NCI-H1436 (cell line): ENCODE data around the gene NOC3L.
"Not testable (repeated sequence)": the region's sequence is repeated elsewhere in the genome, so short reads cannot be mapped to it uniquely, and the experiment has no call there.

Source experiments
- DNase-seq: peaks from one replicate; lab custom pipeline; 2025; lab: John Stamatoyannopoulos, UW

NOC3L gene, protein sequence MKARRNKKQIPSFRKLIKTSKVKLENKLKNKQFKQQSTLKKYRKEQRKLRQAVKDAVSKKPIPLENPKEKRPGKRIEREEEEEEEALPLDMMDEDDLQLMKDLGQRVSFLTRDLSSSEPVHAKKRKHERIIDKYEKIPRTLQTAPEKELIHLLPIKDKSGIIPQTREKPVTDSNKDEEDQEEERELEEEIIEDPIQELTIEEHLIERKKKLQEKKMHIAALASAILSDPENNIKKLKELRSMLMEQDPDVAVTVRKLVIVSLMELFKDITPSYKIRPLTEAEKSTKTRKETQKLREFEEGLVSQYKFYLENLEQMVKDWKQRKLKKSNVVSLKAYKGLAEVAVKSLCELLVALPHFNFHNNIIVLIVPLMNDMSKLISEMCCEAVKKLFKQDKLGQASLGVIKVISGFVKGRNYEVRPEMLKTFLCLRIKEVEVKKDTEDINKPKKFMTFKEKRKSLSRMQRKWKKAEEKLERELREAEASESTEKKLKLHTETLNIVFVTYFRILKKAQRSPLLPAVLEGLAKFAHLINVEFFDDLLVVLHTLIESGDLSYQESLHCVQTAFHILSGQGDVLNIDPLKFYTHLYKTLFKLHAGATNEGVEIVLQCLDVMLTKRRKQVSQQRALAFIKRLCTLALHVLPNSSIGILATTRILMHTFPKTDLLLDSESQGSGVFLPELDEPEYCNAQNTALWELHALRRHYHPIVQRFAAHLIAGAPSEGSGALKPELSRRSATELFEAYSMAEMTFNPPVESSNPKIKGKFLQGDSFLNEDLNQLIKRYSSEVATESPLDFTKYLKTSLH

DNA sequence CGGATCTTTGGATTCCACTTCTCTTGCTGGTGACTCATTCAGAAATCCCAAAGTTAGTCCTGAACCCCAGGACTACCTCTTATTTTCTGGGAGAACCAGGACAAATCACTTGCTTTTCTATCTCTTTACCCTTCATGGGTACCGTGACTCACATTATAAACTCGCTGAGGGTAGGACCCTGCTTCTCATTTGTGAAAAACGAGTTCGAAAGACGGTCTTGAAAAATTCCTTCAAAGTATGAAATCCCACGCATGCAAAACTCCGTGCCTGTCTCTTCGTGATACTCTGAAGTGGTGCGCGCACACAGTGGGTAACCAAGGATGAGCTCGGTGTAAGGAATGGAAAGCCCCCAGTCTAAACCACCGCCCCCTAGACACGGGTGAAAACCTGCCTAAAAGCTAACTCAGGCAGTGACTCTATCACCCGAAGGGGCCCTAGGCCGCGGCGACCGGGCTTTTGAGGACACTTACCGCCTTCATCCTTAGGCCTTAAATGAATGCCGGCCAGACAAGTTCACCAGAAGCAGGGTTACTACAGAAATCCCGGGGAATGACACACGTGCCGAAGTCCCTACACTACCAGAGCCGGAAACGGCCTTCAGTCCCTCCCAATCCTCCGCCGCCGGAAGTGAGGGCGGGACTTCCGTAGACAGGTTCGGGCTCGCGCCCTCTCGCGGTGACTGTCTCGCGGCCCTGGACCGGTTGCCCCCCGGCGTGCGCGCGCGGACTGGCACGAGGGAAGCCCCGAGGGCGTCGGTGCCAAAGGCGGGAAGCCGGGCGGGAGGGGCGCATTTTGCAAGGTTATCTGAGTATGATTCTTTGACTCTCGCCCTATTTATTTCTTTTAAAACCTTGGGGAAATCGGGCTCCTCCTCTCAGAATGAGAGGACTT is at the start of gene NOC3L:
NOC3L (minus strand) TSS at position 580 of the 891 bp plus-strand sequence; CDS start at position 479, 101 bp downstream.
- DNase-seq = peak; percentile 90

DNA sequence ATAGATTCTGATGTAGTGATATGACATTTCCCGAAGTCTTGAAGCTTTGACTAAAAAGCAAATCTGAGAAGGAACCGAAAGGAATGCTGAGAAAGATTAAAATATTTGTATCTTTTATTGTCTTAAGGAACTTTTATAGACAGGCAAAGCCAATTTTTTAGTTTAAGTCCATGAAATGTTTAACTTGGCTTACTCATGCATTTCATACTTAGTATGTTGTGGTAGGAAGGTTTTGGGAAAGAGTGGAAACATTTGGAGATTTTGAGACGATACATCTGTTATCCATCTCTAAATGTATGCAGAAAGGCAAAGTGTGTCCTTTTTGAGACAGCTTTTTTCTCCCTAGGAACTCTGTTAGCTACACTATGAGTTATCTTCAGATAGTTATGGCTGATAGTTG is 49.7 kb upstream of the NOC3L start:
- no peak for DNase-seq

DNA sequence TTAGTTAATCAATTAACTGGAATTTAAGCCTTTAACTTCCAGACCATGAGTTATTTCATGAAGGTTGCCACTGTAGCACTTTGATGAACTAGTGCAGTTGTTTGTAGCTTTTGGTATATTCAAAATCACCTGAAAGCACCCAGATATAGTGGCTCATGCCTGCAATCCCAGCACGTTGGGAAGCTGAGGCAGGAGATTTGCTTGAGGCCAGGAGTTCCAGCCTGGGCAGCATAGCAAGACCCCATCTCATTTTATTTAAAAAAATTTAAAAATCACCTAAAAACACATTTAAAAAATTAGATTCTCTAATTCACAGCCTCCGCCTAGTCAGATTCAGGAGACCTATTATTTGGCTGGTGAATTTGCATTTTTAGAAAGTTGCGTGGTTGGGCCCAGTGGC is 48.6 kb upstream of the NOC3L start:
- DNase-seq = no peak

DNA sequence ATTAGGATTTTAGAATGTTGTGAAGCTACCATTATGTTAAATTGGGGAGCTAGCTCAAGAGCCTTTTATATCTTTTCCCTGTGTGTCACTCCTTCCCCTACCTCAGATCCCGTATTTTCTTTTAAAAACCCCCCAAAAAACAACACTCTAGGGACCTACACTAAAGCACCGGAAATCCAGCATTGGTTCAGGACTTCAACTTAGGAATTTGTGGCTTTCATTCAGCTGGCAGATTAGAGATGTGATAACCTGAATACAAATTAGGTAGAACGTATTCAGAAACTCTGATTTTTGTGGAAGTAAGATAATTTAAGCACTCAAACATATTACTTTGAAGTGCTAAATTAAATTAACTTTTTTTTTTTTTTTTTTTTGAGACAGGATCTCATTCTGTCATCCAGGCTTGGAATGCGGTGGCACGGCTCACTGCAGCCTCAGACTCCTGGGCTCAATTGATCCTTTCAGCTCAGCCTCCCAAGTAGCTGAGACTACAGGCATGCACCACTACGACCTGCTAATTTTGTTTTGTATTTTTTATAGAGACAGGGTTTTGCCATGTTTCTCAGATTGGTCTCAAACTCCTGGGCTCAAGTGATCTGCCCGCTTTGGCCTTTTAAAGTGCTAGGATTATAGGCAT is 46.4 kb upstream of the NOC3L start:
- DNase-seq = no peak

DNA sequence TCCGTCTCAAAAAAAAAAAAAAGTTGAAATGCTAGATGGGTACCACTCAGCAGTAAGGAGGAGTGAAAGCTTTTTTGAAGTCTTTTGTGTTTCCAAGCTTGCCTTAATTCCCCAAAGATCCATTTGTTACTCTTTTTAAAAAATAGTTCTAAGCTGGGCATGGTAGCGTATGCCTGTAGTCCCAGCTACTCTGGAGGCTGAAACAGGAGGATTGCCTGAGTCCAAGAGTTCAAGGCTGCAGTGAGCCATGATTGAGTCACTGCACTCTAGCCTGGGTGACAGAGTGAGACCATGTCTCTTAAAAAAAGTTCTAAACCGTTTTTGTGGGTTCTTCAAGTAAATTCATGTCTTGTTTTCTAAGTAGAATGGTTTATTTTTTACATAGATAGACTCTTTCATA is 44.9 kb upstream of the NOC3L start:
- DNase-seq = no peak

DNA sequence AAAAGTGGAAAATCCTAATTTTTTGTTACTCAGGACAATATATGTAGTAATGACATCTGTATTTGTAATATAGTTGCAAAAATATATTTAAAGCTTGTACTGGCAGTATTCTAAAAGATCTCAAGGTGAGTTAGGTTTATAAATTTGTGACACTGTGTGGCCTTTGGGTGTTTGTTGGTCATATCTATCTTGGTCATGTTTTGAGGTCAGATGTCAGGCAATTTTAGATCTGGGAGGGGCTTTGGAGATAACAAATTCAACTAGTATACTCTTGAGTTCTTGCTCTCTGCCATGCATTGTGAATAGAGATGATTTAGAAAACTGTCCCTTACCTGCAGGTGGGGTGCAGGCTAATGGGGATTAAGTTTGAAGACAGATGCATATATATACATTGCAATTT is 42.7 kb upstream of the NOC3L start:
- no peak for DNase-seq

DNA sequence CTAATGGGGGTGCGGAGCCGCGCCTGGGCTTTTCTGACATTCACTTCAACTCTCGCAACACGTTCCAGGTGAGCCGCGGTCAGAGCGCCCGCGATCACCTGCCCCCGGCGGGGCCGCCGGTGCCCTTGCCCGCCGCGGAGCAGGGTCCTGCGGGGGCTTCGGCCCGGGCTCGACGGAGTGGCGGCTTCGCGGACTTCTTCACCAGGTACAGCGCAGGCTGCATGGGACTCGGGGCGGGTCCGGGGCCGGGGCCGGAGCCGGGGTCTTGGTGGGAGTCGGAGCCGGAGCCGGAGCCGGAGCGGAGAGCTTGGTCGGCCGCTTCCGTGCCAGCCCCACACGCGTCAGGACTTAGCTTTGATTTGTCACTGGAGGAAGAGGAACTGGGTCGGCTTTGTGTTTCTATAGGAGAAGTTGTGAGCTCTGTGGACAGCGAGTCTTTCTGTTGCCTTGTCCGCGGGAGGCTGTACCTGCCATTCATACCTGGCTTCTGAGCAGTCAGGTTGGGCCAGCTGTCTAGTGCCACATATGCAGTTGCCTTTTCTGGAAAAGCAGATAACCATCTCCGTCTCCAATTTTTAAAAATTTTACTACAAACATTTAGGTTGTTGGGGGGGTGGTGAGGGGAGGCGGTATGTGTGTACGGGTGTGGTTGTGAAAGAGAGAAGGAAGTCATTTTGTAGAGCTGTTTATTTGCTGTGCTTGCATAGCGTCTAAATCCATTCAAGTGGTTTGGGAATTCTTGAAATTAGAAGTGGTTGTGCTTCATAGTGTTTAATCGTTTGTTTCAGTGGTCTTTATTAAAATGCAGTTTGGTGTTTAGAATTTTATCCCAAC is 40.9 kb upstream of the NOC3L start:
- DNase-seq = peak; percentile 3

DNA sequence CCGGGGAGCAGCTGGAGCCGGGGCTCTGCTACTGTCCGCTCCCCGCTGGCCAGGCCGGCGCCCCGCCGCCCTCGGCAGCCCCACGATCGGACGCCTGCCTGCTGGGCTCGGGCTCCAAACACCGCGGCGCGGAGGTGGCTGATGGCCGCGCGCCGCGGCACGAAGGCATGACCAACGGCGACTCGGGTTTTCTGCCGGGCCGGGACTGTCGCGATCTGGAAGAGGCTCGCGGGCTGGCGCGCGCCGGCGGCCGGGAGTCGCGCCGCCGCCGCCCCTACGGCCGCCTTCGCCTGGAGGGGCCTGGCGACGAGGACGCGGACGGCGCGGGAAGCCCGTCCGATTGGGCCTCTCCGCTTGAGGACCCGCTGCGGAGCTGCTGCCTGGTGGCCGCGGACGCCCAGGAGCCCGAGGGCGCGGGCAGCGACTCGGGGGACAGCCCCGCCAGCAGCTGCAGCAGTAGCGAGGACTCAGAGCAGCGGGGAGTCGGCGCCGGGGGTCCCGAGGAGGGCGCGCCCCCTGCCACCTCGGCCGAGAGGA is 40.2 kb upstream of the NOC3L start:
- peak; percentile 5 for DNase-seq

DNA sequence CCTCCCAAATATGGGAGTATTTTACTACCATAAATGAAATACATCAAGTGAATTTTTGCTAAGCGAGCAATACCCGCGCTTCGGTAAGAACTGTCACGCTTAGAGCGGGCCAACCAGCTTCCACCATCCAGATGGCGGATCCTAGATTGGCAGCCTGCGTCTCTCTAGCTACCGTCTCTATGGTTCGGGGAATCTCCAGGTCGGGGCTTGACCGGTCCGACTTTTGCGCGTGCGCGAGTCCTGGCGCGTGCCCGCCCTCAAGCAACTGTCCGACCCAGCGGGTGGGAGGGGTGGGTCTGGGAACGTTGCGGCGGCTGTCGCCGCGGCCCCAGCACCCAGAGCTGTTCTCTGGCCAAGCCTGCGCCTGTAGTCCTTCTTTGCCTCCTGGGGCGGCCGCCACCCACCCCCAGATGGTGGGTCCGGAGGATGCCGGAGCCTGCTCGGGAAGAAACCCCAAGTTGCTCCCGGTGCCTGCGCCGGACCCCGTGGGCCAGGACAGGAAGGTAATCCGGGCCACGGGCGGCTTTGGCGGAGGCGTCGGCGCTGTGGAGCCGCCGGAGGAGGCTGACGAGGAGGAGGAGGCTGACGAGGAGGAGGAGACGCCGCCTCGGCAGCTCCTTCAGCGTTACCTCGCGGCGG is 39.6 kb upstream of the NOC3L start, which contains the start of gene TBC1D12:
TBC1D12 (plus strand) TSS at position 338 of the 639 bp plus-strand sequence; CDS start at position 411, 73 bp downstream.
- DNase-seq = peak; percentile 73

DNA sequence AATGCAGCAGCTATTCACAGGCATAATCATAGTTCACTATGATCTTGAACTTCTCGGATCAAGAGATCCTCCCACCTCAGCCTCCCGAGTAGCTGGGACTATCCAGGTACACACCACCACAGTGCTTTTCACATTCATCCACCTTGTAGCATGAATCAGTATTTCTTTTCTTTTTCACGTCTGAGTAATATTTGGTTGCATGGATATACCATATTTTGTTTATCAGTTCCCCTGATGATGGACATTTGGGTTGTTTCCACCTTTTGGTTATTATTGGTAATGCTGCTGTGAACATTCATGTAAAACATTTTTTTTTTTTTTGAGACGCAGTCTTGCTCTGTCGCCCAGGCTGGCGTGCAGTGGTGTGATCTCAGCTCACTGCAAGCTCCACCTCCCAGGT is 36.0 kb upstream of the NOC3L start:
- no peak for DNase-seq

DNA sequence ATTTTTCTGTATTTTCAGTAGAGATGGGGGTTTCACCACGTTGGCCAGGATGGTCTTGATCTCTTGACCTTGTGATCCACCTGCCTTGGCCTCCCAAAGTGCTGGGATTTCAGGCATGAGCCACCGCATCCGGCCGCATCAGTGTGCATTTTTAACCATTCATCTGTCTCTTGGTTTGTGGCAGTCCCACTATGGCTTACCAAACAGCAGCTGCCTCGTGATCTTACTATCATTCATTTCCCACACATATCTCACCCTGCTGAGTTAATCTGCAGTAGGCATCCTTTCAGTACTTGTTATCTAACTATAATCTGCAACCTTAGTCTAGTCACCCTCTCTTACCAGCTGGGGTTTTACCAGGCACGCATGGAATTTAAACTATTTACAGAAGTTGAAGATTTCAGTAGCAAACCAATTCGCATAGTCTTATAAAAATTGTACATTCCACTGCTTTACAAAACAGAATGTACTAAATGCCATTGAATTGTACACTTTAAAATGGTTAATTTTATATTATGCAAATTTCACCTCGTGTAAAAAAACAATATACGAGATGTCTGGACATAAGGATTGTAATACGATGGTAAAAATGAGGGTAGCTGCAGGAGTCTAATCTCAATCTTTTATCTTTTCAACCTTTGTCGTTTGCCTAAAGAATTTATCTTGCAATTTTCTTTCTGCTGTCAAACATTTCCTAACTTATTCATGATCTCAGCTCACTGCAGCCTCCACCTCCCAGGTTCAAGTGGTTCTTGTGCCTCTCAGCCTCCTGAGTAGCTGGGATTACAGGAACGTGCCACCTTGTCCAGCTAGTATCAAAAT is 35.0 kb upstream of the NOC3L start:
- no peak for DNase-seq

DNA sequence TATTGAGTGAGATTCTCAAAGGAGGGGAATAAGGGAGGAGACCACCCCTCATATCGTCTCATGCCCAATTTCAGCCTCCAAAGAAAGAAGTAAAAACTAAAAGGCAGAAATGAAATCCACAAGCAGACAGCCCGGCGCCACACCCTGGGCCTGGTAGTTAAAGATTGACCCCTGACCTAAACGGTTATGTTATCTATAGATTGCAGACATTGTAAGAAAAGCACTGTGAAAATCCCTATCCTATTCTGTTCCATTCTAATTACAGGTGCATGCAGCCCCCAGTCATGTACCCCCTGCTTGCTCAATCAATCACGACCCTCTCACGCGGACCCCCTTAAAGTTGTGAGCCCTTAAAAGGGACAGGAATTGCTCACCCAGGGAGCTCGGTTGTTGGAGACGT is 29.4 kb upstream of the NOC3L start:
- DNase-seq = not testable (repeated sequence)

DNA sequence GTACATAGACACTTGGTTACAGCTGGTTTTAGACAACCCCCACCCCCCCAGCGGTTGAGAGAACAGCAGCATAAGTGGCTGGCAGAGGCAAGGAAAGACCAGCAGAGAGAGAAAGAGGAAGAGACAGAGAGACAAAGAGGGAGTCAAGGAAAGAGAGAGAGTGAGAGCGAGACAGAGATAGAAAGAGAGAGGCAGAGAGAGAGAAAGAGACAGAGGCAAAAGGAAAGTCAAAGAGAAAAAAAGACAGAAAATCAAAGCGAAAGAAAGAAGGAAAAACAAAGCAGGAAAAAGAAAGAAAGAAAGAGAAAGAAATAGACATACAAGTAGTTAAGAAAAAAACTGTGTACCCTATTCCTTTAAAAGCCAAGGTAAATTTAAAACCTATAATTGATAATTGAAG is 23.0 kb upstream of the NOC3L start:
- DNase-seq = not testable (repeated sequence)

DNA sequence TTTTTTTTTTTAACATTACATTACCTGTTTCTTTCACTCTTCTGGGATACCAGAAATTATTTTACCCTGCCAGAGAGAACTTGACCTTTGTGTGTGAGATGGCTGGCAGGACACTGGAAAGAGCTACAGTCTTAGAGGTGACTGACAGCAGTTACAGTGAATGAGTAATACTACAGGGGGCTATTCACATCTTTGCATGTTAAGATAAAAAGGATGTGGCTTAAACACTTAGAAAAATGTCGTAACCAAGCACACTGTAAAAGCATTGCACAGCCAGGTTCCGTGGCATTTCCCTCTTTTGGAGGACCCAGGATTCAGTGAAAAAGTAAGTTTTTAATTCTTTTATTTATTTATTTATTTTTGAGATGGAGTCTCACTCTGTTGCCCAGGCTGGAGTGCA is 20.8 kb upstream of the NOC3L start:
- DNase-seq = no peak

DNA sequence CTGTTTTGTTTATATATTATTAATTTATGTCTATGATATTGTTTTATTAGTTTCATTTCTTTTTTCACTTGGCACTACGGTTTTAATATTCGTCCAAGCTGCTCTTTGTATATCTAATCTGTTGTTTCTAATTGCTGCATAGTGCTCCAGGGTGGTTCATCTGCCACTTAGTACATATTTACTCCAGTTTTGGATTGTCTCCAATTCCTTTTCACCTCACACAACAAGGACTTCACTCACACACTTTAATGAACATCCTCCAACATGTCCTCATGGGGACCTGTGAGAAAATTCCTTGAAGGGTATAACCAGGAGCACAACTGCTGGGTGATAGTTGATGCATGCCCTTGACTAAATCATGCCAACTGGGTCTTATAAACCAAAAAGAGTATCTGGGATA is 14.1 kb upstream of the NOC3L start:
- no peak for DNase-seq

DNA sequence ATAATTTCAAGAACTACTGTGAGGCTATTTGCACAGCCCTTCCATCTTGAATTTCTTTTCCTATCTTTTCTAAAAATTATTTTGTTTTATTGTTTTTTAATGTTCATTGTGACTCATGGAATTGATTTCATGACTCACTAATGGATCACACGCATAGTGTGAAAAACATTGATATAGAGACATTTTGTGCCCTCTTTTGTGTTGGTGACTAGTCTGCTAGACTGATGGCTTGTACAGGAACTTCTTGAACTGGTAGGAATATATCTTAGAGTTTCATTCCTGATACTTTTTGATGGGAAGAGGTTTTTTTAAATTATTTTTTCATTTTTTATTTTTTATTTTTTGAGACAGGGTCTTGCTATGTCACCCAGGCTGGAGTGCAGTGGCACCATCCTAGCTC is 12.6 kb upstream of the NOC3L start:
- no peak for DNase-seq

DNA sequence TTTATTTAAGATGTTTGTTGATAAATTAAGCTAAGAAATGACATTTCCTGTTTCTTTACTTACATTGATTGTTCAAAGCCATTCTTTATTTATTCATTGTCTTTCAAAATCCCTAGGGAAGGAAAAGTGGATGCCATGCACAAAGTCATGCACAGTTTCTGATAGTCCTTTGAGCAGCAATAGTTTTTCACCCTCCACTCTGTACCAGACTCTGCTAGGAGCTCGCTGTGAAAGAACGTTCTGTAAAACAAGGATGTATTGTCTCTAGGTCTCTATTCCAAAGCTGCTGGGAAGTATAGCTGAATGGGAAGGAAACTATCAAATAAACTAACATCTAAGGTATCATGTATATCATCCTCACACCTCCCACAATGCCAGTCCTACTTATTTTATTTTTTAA is 7.8 kb upstream of the NOC3L start:
- no peak for DNase-seq

DNA sequence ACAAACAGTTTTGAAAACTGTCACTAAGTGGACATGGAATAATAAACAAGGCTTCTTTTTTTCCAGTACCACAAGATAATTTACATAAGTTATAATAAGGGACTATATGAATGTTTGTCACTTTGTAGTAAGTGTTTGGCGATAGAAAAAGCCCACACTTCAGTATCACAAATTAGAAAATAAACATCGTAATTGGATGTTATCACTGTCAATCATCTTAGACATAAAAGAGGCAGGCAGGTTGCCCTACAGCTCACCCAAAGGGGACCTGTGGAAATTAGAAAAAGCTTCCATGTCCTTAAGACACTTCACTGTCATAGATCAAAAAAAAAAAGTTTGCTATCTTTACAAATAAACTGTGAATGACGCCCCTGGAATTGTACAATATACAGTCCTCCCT is 3.6 kb upstream of the NOC3L start:
- DNase-seq = peak; percentile 9

DNA sequence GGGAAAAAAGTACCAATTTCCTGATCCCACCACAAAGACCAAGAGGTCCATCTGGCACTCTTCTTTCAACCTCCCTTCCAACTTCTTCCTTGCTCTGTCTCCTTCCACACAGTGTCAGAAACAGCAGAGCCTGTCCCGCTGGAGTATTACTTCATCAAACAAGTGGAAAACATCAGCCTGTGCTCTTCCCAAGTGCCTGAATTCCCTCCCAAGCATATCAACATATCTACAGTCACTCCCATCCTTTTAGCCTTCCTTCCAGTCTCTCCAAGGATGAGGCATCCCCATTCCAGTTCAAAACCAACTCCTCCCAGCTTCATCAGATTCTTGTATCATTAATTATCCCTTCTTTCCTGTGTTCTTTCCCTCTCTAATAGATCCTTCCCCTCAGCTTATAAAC is 1.7 kb upstream of the NOC3L start:
- DNase-seq = no peak
